ENCODE results near the gene LDLRAD2. TPM values are rescaled to one million over a fixed set of nuclear protein-coding genes. Genes with fewer than 3 reads are reported as not detected.

LDLRAD2 gene
- total and polyA plus RNA-seq, 4 donors, result 0.12 to 2.7 (median 0.23) TPM; not detected in 1

- Histone ChIP-seq H3K4me3 (ENCODE audit: low read depth in 1 of 3, low read length in 3 of 3) (no peak overlapping the region), H3K27me3 (ENCODE audit: control insufficient read depth in 4 of 4, insufficient read depth in 4 of 4, low read length in 3 of 4) (no peaks in the 10 kb centered on the region), H3K27ac (ENCODE audit: low read depth in 1 of 2, low read length in 2 of 2) (no peak overlapping the region), H3K9ac (ENCODE audit: low read depth in 1 of 2, low read length in 2 of 2) (no peak overlapping the region), H3K36me3 (ENCODE audit: control insufficient read depth in 4 of 4, insufficient read depth in 3 of 4, low read depth in 1 of 4, low read length in 3 of 4) (no peaks in the 10 kb centered on the region), H3K4me1 (ENCODE audit: control insufficient read depth in 4 of 4, insufficient read depth in 4 of 4, low read length in 3 of 4) (no peaks in the 10 kb centered on the region), H3K9me3 (ENCODE audit: control insufficient read depth in 4 of 4, low read length in 3 of 4) (no peaks in the 10 kb centered on the region)
- DNase-seq (ENCODE audit: low spot score), result no peak
- TF ChIP-seq, protein P1, sequence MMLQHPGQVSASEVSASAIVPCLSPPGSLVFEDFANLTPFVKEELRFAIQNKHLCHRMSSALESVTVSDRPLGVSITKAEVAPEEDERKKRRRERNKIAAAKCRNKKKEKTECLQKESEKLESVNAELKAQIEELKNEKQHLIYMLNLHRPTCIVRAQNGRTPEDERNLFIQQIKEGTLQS (IDR thresholded peaks at IDR 0.05), result no peak
- TF ChIP-seq MAX (IDR thresholded peaks at IDR 0.05), result no peak
- no peak for TF ChIP-seq YY1 (IDR thresholded peaks at IDR 0.05)
- TF ChIP-seq GABPA (IDR thresholded peaks at IDR 0.05 in 1 of 2, conservative IDR thresholded peaks at IDR 0.05 in 1 of 2), result no peak
- TF ChIP-seq SP1 (IDR thresholded peaks at IDR 0.05), result no peak
- TF ChIP-seq JUND (IDR thresholded peaks at IDR 0.05), result no peak
- no peak for TF ChIP-seq RXRA (IDR thresholded peaks at IDR 0.05)
- no peak for TF ChIP-seq FOXA2 (IDR thresholded peaks at IDR 0.05)
- TF ChIP-seq EGR1 (IDR thresholded peaks at IDR 0.05; ENCODE audit: low read depth in 2 of 2), result no peak
- no peak for TF ChIP-seq CTCF (IDR thresholded peaks at IDR 0.05; ENCODE audit: low read depth, low read length, missing input control)
- no peak for TF ChIP-seq RAD21 (IDR thresholded peaks at IDR 0.05)
- TF ChIP-seq NR2F2 (IDR thresholded peaks at IDR 0.05), result no peak
- 94% methylated on average over 4 of the region's 4 CpGs for WGBS
Observed at GRCh38 chr1:21801100-21801499, 11.0 kb upstream of the LDLRAD2 start.

GRCh38 chr1:21804536-21804935 lies 7.5 kb upstream of the LDLRAD2 start:
- 69% methylated on average over 2 of the region's 2 CpGs for WGBS
- Histone ChIP-seq H3K27ac (ENCODE audit: low read depth in 1 of 2, low read length in 2 of 2) (no peak overlapping the region), H3K9ac (ENCODE audit: low read depth in 1 of 2, low read length in 2 of 2) (no peak overlapping the region), H3K36me3 (ENCODE audit: control insufficient read depth in 4 of 4, insufficient read depth in 3 of 4, low read depth in 1 of 4, low read length in 3 of 4) (no peaks in the 10 kb centered on the region), H3K27me3 (ENCODE audit: control insufficient read depth in 4 of 4, insufficient read depth in 4 of 4, low read length in 3 of 4) (no peaks in the 10 kb centered on the region), H3K4me1 (ENCODE audit: control insufficient read depth in 4 of 4, insufficient read depth in 4 of 4, low read length in 3 of 4) (no peaks in the 10 kb centered on the region), H3K4me3 (ENCODE audit: low read depth in 1 of 3, low read length in 3 of 3) (no peak overlapping the region), H3K9me3 (ENCODE audit: control insufficient read depth in 4 of 4, low read length in 3 of 4) (no peaks in the 10 kb centered on the region)
- TF ChIP-seq JUND (IDR thresholded peaks at IDR 0.05) (no peak), ZBTB33 (IDR thresholded peaks at IDR 0.05) (no peak)
- DNase-seq (ENCODE audit: low spot score), result no peak

DNA sequence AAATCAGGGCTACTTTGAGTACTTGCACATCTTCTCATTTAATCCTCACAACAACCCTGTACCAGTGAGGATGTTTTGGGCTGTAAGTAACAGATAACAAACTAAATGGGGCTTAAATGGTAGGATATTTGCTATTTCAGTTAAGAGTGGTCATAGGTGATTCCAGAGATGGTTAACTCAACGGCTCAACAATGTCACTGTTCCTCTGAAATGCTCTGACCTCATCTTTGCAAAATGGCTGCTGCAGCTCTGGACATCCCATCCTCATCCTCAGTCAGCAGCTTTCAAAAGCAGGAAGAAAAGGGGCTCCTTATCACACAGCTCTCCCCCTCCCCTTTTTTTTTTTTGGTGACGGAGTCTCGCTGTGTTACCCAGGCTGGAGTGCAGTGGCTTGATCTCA lies 1.5 kb downstream of the LDLRAD2 start:
- WGBS, result 97% methylated on average over 3 of the region's 3 CpGs
- no peak overlapping the region for H3K9ac ChIP-seq (ENCODE audit: low read depth in 1 of 2, low read length in 2 of 2)
- peaks cover 0 to 8% (median 0%) of the 10 kb centered on the region in 4 donors for H3K4me1 ChIP-seq (ENCODE audit: control insufficient read depth in 4 of 4, insufficient read depth in 4 of 4, low read length in 3 of 4)
- H3K4me3 ChIP-seq (ENCODE audit: low read depth in 1 of 3, low read length in 3 of 3), result no peak overlapping the region
- H3K27me3 ChIP-seq (ENCODE audit: control insufficient read depth in 4 of 4, insufficient read depth in 4 of 4, low read length in 3 of 4), result no peaks in the 10 kb centered on the region
- no peaks in the 10 kb centered on the region for H3K9me3 ChIP-seq (ENCODE audit: control insufficient read depth in 4 of 4, low read length in 3 of 4)
- no peak overlapping the region for H3K27ac ChIP-seq (ENCODE audit: low read depth in 1 of 2, low read length in 2 of 2)
- H3K36me3 ChIP-seq (ENCODE audit: control insufficient read depth in 4 of 4, insufficient read depth in 3 of 4, low read depth in 1 of 4, low read length in 3 of 4), result no peaks in the 10 kb centered on the region
- DNase-seq (ENCODE audit: low spot score), result no peak
- TF ChIP-seq RXRA (IDR thresholded peaks at IDR 0.05), result no peak
- TF ChIP-seq FOXA1 (IDR thresholded peaks at IDR 0.05), result no peak
- TF ChIP-seq, protein P2, sequence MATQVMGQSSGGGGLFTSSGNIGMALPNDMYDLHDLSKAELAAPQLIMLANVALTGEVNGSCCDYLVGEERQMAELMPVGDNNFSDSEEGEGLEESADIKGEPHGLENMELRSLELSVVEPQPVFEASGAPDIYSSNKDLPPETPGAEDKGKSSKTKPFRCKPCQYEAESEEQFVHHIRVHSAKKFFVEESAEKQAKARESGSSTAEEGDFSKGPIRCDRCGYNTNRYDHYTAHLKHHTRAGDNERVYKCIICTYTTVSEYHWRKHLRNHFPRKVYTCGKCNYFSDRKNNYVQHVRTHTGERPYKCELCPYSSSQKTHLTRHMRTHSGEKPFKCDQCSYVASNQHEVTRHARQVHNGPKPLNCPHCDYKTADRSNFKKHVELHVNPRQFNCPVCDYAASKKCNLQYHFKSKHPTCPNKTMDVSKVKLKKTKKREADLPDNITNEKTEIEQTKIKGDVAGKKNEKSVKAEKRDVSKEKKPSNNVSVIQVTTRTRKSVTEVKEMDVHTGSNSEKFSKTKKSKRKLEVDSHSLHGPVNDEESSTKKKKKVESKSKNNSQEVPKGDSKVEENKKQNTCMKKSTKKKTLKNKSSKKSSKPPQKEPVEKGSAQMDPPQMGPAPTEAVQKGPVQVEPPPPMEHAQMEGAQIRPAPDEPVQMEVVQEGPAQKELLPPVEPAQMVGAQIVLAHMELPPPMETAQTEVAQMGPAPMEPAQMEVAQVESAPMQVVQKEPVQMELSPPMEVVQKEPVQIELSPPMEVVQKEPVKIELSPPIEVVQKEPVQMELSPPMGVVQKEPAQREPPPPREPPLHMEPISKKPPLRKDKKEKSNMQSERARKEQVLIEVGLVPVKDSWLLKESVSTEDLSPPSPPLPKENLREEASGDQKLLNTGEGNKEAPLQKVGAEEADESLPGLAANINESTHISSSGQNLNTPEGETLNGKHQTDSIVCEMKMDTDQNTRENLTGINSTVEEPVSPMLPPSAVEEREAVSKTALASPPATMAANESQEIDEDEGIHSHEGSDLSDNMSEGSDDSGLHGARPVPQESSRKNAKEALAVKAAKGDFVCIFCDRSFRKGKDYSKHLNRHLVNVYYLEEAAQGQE (IDR thresholded peaks at IDR 0.05), result no peak
- TF ChIP-seq, protein P1 (IDR thresholded peaks at IDR 0.05), result no peak
- TF ChIP-seq GABPA (IDR thresholded peaks at IDR 0.05 in 1 of 2, conservative IDR thresholded peaks at IDR 0.05 in 1 of 2), result no peak
- no peak for TF ChIP-seq RAD21 (IDR thresholded peaks at IDR 0.05)
- no peak for TF ChIP-seq CTCF (IDR thresholded peaks at IDR 0.05; ENCODE audit: low read depth, low read length, missing input control)
- no peak for TF ChIP-seq NR2F2 (IDR thresholded peaks at IDR 0.05)
- no peak for TF ChIP-seq FOXA2 (IDR thresholded peaks at IDR 0.05)
- TF ChIP-seq YY1 (IDR thresholded peaks at IDR 0.05), result no peak
- no peak for TF ChIP-seq SP1 (IDR thresholded peaks at IDR 0.05)
- TF ChIP-seq HNF4A (conservative IDR thresholded peaks at IDR 0.05), result no peak
- TF ChIP-seq EGR1 (IDR thresholded peaks at IDR 0.05; ENCODE audit: low read depth in 2 of 2), result no peak
- no peak for TF ChIP-seq HNF4G (IDR thresholded peaks at IDR 0.05)
